Peyer's patch (tissue), 4 donors: ENCODE results near the gene CTSD. TPM values are rescaled to one million over a fixed set of nuclear protein-coding genes. Genes with fewer than 3 reads are reported as not detected.

Source experiments
- DNase-seq, 3 donors: peaks; one replicate each; pipeline ENCODE4 v3.0.0-alpha.2; 2017 to 2019
- H3K27ac ChIP-seq, 4 donors: fragments of 200-600 bp; sonication (generic); one replicate each; pipeline ENCODE4 v1.5.1; 2016 to 2019
- H3K27me3 ChIP-seq, 2 donors: fragments of 200-600 bp; sonication (generic); one replicate each; pipeline ENCODE4 v1.5.1; 2019
- H3K36me3 ChIP-seq, 3 donors: fragments of 200-600 bp; sonication (generic); one replicate each; pipeline ENCODE4 v1.5.1; 2016 to 2019
- H3K4me1 ChIP-seq, 4 donors: fragments of 200-600 bp; sonication (generic); one replicate each; pipeline ENCODE4 v1.5.1; 2016 to 2019
- H3K4me3 ChIP-seq, 4 donors: fragments of 200-600 bp; sonication (generic); 1 replicate in 3 of 4; 2 replicates in 1 of 4; pipeline ENCODE4 v1.5.1; 2016 to 2019; ENCODE audit warnings: mild to moderate bottlenecking in 1 of 4
- H3K9me3 ChIP-seq, 4 donors: fragments of 200-600 bp; sonication (generic); one replicate each; pipeline ENCODE4 v1.5.1; 2016 to 2019; ENCODE audit warnings: mild to moderate bottlenecking in 1 of 4
- POLR2A ChIP-seq, 2 donors: fragments of 450-650 bp; IDR thresholded peaks; one replicate each; pipeline ENCODE4 v1.5.1; 2017; ENCODE audit warnings: antibody characterized with exemption in 2 of 2, mild to moderate bottlenecking in 2 of 2, moderate library complexity in 2 of 2
- total RNA-seq, 4 donors: library from RNA; depleted of rRNA; stranded (reverse); fragments of >200 nt; gene quantifications; one replicate each; pipeline ENCODE4 v1.1.0, GENCODE V29; 2016
- TF ChIP-seq, protein P1 (sequence below), 6 experiments: fragments of 450-650 bp in 4 of 6; fragments of 200-600 bp in 2 of 6; sonication (generic) in 1 of 6; IDR thresholded peaks; one replicate each; pipeline ENCODE4 v1.5.1; 2017 to 2019; ENCODE audit warnings: antibody characterized with exemption in 6 of 6, mild to moderate bottlenecking in 3 of 6, moderate library complexity in 1 of 6

The CTSD gene
- total RNA-seq, 4 donors from 2014 or later, result 129 to 1,688 (median 1,221) TPM

DNA sequence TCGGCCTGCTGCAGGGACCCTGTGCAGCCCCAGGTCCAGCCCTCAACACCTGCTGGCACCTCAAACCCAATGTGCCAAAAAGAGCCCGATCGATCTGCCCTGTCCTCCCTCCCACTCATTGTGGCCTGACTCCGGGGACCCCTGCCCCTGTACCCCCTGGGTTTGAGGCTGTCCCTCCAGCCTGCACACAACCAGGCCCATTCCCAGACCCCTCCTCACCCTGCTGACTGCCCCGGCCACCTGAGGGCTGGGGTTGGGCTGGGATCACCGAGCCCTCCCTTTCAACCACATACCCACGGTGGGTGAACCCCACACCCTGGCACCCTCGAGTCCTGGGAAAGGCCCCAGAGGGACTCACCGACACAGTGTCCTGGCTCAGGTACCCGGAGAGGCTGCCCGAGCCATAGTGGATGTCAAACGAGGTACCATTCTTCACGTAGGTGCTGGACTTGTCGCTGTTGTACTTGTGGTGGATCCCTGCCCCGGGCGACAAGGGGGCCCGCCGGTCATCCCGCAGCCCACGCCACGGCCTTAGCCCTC is 5.0 kb downstream of the CTSD start:
- Histone ChIP-seq H3K9me3 (no peaks in the 10 kb centered on the region), H3K27ac (peak overlapping the region; percentile 52 to 77 (median 70)), H3K4me3 (peak overlapping the region in 3 of 4 donors; percentile 12 to 26 (median 16)), H3K4me1 (peaks cover 4 to 71% (median 66%) of the 10 kb centered on the region in 4 donors), H3K27me3 (no peaks in the 10 kb centered on the region), H3K36me3 (peaks cover 0 to 81% (median 3%) of the 10 kb centered on the region in 3 donors)
- no peak for DNase-seq
- no peak for TF ChIP-seq POLR2A (IDR thresholded peaks at IDR 0.05)
- TF ChIP-seq, protein P1, sequence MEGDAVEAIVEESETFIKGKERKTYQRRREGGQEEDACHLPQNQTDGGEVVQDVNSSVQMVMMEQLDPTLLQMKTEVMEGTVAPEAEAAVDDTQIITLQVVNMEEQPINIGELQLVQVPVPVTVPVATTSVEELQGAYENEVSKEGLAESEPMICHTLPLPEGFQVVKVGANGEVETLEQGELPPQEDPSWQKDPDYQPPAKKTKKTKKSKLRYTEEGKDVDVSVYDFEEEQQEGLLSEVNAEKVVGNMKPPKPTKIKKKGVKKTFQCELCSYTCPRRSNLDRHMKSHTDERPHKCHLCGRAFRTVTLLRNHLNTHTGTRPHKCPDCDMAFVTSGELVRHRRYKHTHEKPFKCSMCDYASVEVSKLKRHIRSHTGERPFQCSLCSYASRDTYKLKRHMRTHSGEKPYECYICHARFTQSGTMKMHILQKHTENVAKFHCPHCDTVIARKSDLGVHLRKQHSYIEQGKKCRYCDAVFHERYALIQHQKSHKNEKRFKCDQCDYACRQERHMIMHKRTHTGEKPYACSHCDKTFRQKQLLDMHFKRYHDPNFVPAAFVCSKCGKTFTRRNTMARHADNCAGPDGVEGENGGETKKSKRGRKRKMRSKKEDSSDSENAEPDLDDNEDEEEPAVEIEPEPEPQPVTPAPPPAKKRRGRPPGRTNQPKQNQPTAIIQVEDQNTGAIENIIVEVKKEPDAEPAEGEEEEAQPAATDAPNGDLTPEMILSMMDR (IDR thresholded peaks at IDR 0.05), result no peak

- Histone ChIP-seq H3K36me3 (peaks cover 0 to 87% (median 3%) of the 10 kb centered on the region in 3 donors), H3K4me1 (peaks cover 4 to 70% (median 66%) of the 10 kb centered on the region in 4 donors), H3K9me3 (no peaks in the 10 kb centered on the region), H3K4me3 (peak overlapping the region in 3 of 4 donors; percentile 16 to 26 (median 25)), H3K27ac (peak overlapping the region; percentile 52 to 77 (median 70)), H3K27me3 (no peaks in the 10 kb centered on the region)
- TF ChIP-seq, protein P1 (IDR thresholded peaks at IDR 0.05), result no peak
- no peak for TF ChIP-seq POLR2A (IDR thresholded peaks at IDR 0.05)
- DNase-seq, result peak in 2 of 3 donors; percentile 83 to 86
Observed at GRCh38 chr11:1757861-1758610, 5.7 kb downstream of the CTSD start.

GRCh38 chr11:1756791-1757771 is 6.6 kb downstream of the CTSD start:
- Histone ChIP-seq H3K36me3 (peaks cover 0 to 97% (median 3%) of the 10 kb centered on the region in 3 donors), H3K27ac (peak overlapping the region; percentile 52 to 77 (median 70)), H3K4me1 (peaks cover 4 to 70% (median 58%) of the 10 kb centered on the region in 4 donors), H3K4me3 (peak overlapping the region in 2 of 4 donors; percentile 25 to 26), H3K9me3 (no peaks in the 10 kb centered on the region), H3K27me3 (no peaks in the 10 kb centered on the region)
- DNase-seq, result no peak
- no peak for TF ChIP-seq POLR2A (IDR thresholded peaks at IDR 0.05)
- TF ChIP-seq, protein P1 (IDR thresholded peaks at IDR 0.05), result no peak

GRCh38 chr11:1755692-1756561 is 7.8 kb downstream of the CTSD start:
- H3K4me1 ChIP-seq, result peaks cover 4 to 67% (median 51%) of the 10 kb centered on the region in 4 donors
- H3K9me3 ChIP-seq, result no peaks in the 10 kb centered on the region
- peak overlapping the region in 2 of 4 donors; percentile 17 to 77 for H3K27ac ChIP-seq
- no peak for DNase-seq
- H3K36me3 ChIP-seq, result peaks cover 0 to 89% (median 3%) of the 10 kb centered on the region in 3 donors
- no peak overlapping the region for H3K4me3 ChIP-seq
- no peaks in the 10 kb centered on the region for H3K27me3 ChIP-seq
- TF ChIP-seq, protein P1 (IDR thresholded peaks at IDR 0.05), result no peak
- no peak for TF ChIP-seq POLR2A (IDR thresholded peaks at IDR 0.05)
